ENCODE data around the gene LRRFIP1. TPM values are rescaled to one million over a fixed set of nuclear protein-coding genes. Genes with fewer than 3 reads are reported as not detected.
A peak's percentile ranks its signal among the peaks of the same experiment; 100 is the strongest.

LRRFIP1 gene
- total and polyA plus RNA-seq, 2 of the 13 experiments (the other 11 are each of a cell fraction or from before 2014, with no cell fraction given) = 15.9 to 40.5 TPM

DNA sequence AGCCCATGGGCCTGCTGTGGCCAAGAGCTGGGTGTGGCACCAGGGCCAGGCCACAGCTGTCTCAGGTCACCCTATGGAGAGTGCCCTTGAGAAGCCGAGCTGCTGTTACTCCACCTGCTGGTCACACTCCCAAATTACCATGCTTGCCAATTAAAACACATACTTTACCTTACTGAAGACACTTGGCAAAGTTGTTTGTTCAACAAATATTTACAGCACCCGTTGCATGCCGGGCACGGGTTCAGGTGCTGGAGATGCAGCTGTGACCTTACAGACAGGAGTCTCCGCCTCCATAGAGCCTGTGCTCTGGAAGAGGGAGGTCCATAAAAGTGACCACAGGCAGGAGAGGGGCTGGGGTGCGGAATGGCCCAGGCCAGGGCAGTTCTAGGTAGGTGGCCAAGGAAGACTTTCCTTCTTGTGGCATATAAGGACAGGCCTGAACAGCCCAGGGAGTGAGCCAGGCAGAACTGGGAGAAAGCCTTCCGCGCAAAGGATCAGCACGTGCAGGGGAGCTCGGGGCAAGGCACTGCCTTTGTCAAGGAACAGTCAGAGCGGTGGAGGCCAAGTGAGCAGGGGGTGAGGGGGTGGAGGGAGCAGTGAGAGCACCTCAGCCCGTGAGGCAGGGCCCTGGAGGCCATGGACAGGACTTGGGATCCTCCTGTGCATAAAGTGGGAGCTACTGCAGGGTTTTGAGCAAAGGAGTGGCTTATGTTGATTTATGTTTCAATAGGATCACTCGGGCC lies 147.6 kb downstream of the LRRFIP1 start (continued):
- no peak for TF ChIP-seq ZBTB44 (CRISPR knock-in tag; IDR thresholded peaks at IDR 0.05)
- TF ChIP-seq HNF1B (CRISPR knock-in tag; IDR thresholded peaks at IDR 0.05) = 0 out of 2 replicates have a peak, but pooled peaks have one; percentile 42
- TF ChIP-seq REL (CRISPR knock-in tag; conservative IDR thresholded peaks at IDR 0.05) = no peak
- TF ChIP-seq, protein P1, sequence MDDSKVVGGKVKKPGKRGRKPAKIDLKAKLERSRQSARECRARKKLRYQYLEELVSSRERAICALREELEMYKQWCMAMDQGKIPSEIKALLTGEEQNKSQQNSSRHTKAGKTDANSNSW (CRISPR knock-in tag; IDR thresholded peaks at IDR 0.05; ENCODE audit: borderline replicate concordance) = no peak
- TF ChIP-seq ZNF329 (CRISPR knock-in tag; IDR thresholded peaks at IDR 0.05; ENCODE audit: low read depth) = no peak
- no peak for TF ChIP-seq GATAD1 (CRISPR knock-in tag; IDR thresholded peaks at IDR 0.05)
- TF ChIP-seq ZNF850 (CRISPR knock-in tag; conservative IDR thresholded peaks at IDR 0.05) = no peak
- TF ChIP-seq ZNF879 (CRISPR knock-in tag; IDR thresholded peaks at IDR 0.05) = no peak
- TF ChIP-seq ZNF746 (CRISPR knock-in tag; IDR thresholded peaks at IDR 0.05) = no peak
- TF ChIP-seq, protein P2, sequence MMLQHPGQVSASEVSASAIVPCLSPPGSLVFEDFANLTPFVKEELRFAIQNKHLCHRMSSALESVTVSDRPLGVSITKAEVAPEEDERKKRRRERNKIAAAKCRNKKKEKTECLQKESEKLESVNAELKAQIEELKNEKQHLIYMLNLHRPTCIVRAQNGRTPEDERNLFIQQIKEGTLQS (CRISPR knock-in tag; IDR thresholded peaks at IDR 0.05) = no peak
- no peak for TF ChIP-seq KLF6 (CRISPR knock-in tag; IDR thresholded peaks at IDR 0.05)
- TF ChIP-seq HOMEZ (CRISPR knock-in tag; IDR thresholded peaks at IDR 0.05; ENCODE audit: low read depth) = no peak
- TF ChIP-seq, protein P3, sequence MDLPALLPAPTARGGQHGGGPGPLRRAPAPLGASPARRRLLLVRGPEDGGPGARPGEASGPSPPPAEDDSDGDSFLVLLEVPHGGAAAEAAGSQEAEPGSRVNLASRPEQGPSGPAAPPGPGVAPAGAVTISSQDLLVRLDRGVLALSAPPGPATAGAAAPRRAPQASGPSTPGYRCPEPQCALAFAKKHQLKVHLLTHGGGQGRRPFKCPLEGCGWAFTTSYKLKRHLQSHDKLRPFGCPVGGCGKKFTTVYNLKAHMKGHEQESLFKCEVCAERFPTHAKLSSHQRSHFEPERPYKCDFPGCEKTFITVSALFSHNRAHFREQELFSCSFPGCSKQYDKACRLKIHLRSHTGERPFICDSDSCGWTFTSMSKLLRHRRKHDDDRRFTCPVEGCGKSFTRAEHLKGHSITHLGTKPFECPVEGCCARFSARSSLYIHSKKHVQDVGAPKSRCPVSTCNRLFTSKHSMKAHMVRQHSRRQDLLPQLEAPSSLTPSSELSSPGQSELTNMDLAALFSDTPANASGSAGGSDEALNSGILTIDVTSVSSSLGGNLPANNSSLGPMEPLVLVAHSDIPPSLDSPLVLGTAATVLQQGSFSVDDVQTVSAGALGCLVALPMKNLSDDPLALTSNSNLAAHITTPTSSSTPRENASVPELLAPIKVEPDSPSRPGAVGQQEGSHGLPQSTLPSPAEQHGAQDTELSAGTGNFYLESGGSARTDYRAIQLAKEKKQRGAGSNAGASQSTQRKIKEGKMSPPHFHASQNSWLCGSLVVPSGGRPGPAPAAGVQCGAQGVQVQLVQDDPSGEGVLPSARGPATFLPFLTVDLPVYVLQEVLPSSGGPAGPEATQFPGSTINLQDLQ (CRISPR knock-in tag; IDR thresholded peaks at IDR 0.05) = no peak

Measured in HepG2 (cell line).